Skeletal muscle tissue (tissue), 4 donors: ENCODE data around the gene GASK1B. TPM values are rescaled to one million over a fixed set of nuclear protein-coding genes. Genes with fewer than 3 reads are reported as not detected.

ENCODE experiments used
- H3K27ac ChIP-seq: one replicate; pipeline ENCODE4 v1.7.0; 2013; ENCODE audit warnings: mild to moderate bottlenecking, low read depth, low read length, inconsistent platforms
- H3K27me3 ChIP-seq, 3 donors: one replicate each; pipeline ENCODE4 v1.7.0; 2013; ENCODE audit warnings: low read length in 3 of 3; ENCODE audit not compliant: control insufficient read depth in 3 of 3, insufficient read depth in 3 of 3
- H3K36me3 ChIP-seq, 3 donors: one replicate each; pipeline ENCODE4 v1.7.0; 2013; ENCODE audit warnings: low read length in 3 of 3; ENCODE audit not compliant: control insufficient read depth in 3 of 3, insufficient read depth in 3 of 3
- H3K4me1 ChIP-seq, 3 donors: one replicate each; pipeline ENCODE4 v1.7.0; 2013; ENCODE audit warnings: low read length in 3 of 3, mild to moderate bottlenecking in 3 of 3; ENCODE audit not compliant: control insufficient read depth in 3 of 3, insufficient read depth in 3 of 3
- H3K4me3 ChIP-seq, 3 donors: one replicate each; pipeline ENCODE4 v1.7.0; 2013; ENCODE audit warnings: low read length in 3 of 3
- H3K9ac ChIP-seq, 3 donors: one replicate each; pipeline ENCODE4 v1.7.0; 2013; ENCODE audit warnings: low read length in 3 of 3, mild to moderate bottlenecking in 3 of 3, moderate library complexity in 2 of 3, low read depth in 1 of 3
- H3K9me3 ChIP-seq, 3 donors: one replicate each; pipeline ENCODE4 v1.7.0; 2013; ENCODE audit warnings: low read length in 3 of 3; ENCODE audit not compliant: control insufficient read depth in 3 of 3
- total RNA-seq: library from RNA; depleted of rRNA; stranded (reverse); fragments of >200 nt; gene quantifications from one replicate; pipeline ENCODE4 v1.2.3, GENCODE V29; 2014
- donor health status: Osteomylitis.

Gene GASK1B
- total RNA-seq, 1 donor from 2014 or later, result 24.5 TPM

GRCh38 chr4:158203436-158203835, 30.6 kb upstream of the GASK1B start:
- Histone ChIP-seq H3K9me3 (no peaks in the 10 kb centered on the region), H3K27me3 (no peaks in the 10 kb centered on the region), H3K9ac (no peak overlapping the region), H3K36me3 (no peaks in the 10 kb centered on the region), H3K4me3 (no peak overlapping the region), H3K4me1 (no peaks in the 10 kb centered on the region), H3K27ac (no peak overlapping the region)

- H3K36me3 ChIP-seq, result no peaks in the 10 kb centered on the region
- no peak overlapping the region for H3K9ac ChIP-seq
- no peaks in the 10 kb centered on the region for H3K4me1 ChIP-seq
- H3K27ac ChIP-seq, result no peak overlapping the region
- H3K4me3 ChIP-seq, result no peak overlapping the region
- H3K9me3 ChIP-seq, result no peaks in the 10 kb centered on the region
- no peaks in the 10 kb centered on the region for H3K27me3 ChIP-seq
Observed at GRCh38 chr4:158202481-158202880, 29.7 kb upstream of the GASK1B start.

- Histone ChIP-seq H3K27ac (no peak overlapping the region), H3K4me1 (no peaks in the 10 kb centered on the region), H3K4me3 (no peak overlapping the region), H3K27me3 (no peaks in the 10 kb centered on the region), H3K9ac (no peak overlapping the region), H3K9me3 (no peaks in the 10 kb centered on the region), H3K36me3 (no peaks in the 10 kb centered on the region)
Observed at GRCh38 chr4:158201876-158202275, 29.1 kb upstream of the GASK1B start.

- no peaks in the 10 kb centered on the region for H3K4me1 ChIP-seq
- H3K4me3 ChIP-seq, result no peak overlapping the region
- no peaks in the 10 kb centered on the region for H3K9me3 ChIP-seq
- no peaks in the 10 kb centered on the region for H3K27me3 ChIP-seq
- no peaks in the 10 kb centered on the region for H3K36me3 ChIP-seq
- no peak overlapping the region for H3K9ac ChIP-seq
- no peak overlapping the region for H3K27ac ChIP-seq
Observed at GRCh38 chr4:158201322-158201721, 28.5 kb upstream of the GASK1B start.

- Histone ChIP-seq H3K9me3 (no peaks in the 10 kb centered on the region), H3K9ac (no peak overlapping the region), H3K4me3 (no peak overlapping the region), H3K36me3 (no peaks in the 10 kb centered on the region), H3K4me1 (no peaks in the 10 kb centered on the region), H3K27ac (no peak overlapping the region), H3K27me3 (no peaks in the 10 kb centered on the region)
Observed at GRCh38 chr4:158200214-158200613, 27.4 kb upstream of the GASK1B start.

GRCh38 chr4:158197194-158197776, 24.5 kb upstream of the GASK1B start:
- no peaks in the 10 kb centered on the region for H3K9me3 ChIP-seq
- H3K27me3 ChIP-seq, result no peaks in the 10 kb centered on the region
- no peaks in the 10 kb centered on the region for H3K36me3 ChIP-seq
- no peak overlapping the region for H3K27ac ChIP-seq
- peaks cover 0 to 5% (median 5%) of the 10 kb centered on the region in 3 donors for H3K4me1 ChIP-seq
- H3K9ac ChIP-seq, result no peak overlapping the region
- no peak overlapping the region for H3K4me3 ChIP-seq

GRCh38 chr4:158195297-158195696, 22.5 kb upstream of the GASK1B start:
- no peak overlapping the region for H3K9ac ChIP-seq
- no peak overlapping the region for H3K4me3 ChIP-seq
- H3K27me3 ChIP-seq, result no peaks in the 10 kb centered on the region
- no peaks in the 10 kb centered on the region for H3K36me3 ChIP-seq
- H3K4me1 ChIP-seq, result peaks cover 0 to 5% (median 5%) of the 10 kb centered on the region in 3 donors
- no peaks in the 10 kb centered on the region for H3K9me3 ChIP-seq
- H3K27ac ChIP-seq, result no peak overlapping the region

GRCh38 chr4:158193171-158193749, 20.4 kb upstream of the GASK1B start:
- H3K9me3 ChIP-seq, result no peaks in the 10 kb centered on the region
- no peak overlapping the region for H3K9ac ChIP-seq
- no peak overlapping the region for H3K4me3 ChIP-seq
- H3K36me3 ChIP-seq, result no peaks in the 10 kb centered on the region
- peaks cover 0 to 5% (median 5%) of the 10 kb centered on the region in 3 donors for H3K4me1 ChIP-seq
- H3K27ac ChIP-seq, result no peak overlapping the region
- H3K27me3 ChIP-seq, result no peaks in the 10 kb centered on the region

- Histone ChIP-seq H3K9me3 (no peaks in the 10 kb centered on the region), H3K27ac (no peak overlapping the region), H3K9ac (no peak overlapping the region), H3K27me3 (no peaks in the 10 kb centered on the region), H3K36me3 (no peaks in the 10 kb centered on the region), H3K4me1 (peaks cover 0 to 5% (median 5%) of the 10 kb centered on the region in 3 donors), H3K4me3 (no peak overlapping the region)
Observed at GRCh38 chr4:158192439-158193158, 19.8 kb upstream of the GASK1B start.

- no peaks in the 10 kb centered on the region for H3K36me3 ChIP-seq
- peaks cover 0 to 5% (median 5%) of the 10 kb centered on the region in 3 donors for H3K4me1 ChIP-seq
- no peak overlapping the region for H3K9ac ChIP-seq
- H3K4me3 ChIP-seq, result no peak overlapping the region
- H3K27ac ChIP-seq, result no peak overlapping the region
- H3K27me3 ChIP-seq, result no peaks in the 10 kb centered on the region
- H3K9me3 ChIP-seq, result no peaks in the 10 kb centered on the region
Observed at GRCh38 chr4:158190718-158191117, 17.9 kb upstream of the GASK1B start.
